SH-SY5Y (cell line): ENCODE data around the gene P2RY10.

Source experiments
- GATA2 ChIP-seq: IDR thresholded peaks from 2 replicates; pipeline ENCODE4 v1.6.1; 2011; ENCODE audit warnings: mild to moderate bottlenecking, low read depth, low read length
- GATA3 ChIP-seq: IDR thresholded peaks from 2 replicates; pipeline ENCODE4 v1.6.1; 2011; ENCODE audit warnings: low read depth, mild to moderate bottlenecking, low read length, moderate library complexity

DNA sequence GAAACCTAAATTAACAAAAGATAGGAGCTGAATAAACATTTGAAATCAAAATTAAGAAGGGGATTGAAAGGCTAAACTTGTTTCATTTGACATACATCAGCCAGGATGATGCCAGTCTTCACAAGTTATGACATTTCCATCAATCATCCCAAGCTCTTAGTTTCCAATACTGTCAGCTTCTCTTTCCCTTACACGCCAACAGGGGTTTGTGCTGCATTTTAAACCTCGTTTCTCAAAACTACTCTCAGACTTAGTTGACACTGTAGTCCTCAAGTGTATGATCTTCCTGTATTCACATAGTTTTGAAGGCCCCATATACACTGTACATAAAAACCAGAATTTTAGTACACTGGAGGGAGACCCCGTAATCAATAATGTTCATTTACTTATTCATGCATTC is 840 bp upstream of the P2RY10 start:
- TF ChIP-seq GATA2, result no peak
- TF ChIP-seq GATA3, result no peak
